GM12892 (cell line): Measurements from ENCODE around the gene ITPA.

Experiments
- POLR2A ChIP-seq: IDR thresholded peaks from 2 replicates; pipeline ENCODE4 v1.6.1; 2011; ENCODE audit warnings: low read depth, low read length, control low read depth
- POLR2AphosphoS5 ChIP-seq: IDR thresholded peaks from 2 replicates; pipeline ENCODE4 v1.6.1; 2011; ENCODE audit warnings: low read depth, low read length, control low read depth
- TAF1 ChIP-seq: IDR thresholded peaks from 2 replicates; pipeline ENCODE4 v1.6.1; 2011; ENCODE audit warnings: low read depth, mild to moderate bottlenecking, control low read depth, low read length, borderline replicate concordance

GRCh38 chr20:3237958-3238615, 28.8 kb downstream of the ITPA start:
- TF ChIP-seq POLR2A (no peak), TAF1 (no peak), POLR2AphosphoS5 (no peak)
